GM23338 (cell line): Measurements from ENCODE around the gene USH2A. TPM values are rescaled to one million over a fixed set of nuclear protein-coding genes. Genes with fewer than 3 reads are reported as not detected.

Experiments used
- ATAC-seq: fragments of 200-7000 bp; cut with Tn5 transposase; 3 replicates; pipeline ENCODE4 v1.9.1; 2020
- DNase-seq: peaks from one replicate; pipeline ENCODE4 v3.0.0-alpha.2; 2015; ENCODE audit warnings: low spot score
- H2AFZ ChIP-seq: fragments of 200-600 bp; sonication (generic); 2 replicates; pipeline ENCODE4 v1.8.0; 2016; ENCODE audit warnings: antibody characterized with exemption, mild to moderate bottlenecking, moderate library complexity
- H3F3A ChIP-seq: fragments of 200-600 bp; sonication (generic); replicated peaks from 2 replicates; pipeline ENCODE4 v1.8.0; 2017; ENCODE audit warnings: antibody characterized with exemption, mixed run types, low read depth
- H3K27ac ChIP-seq: fragments of 200-600 bp; sonication (generic); 2 replicates; pipeline ENCODE4 v1.6.1; 2016; ENCODE audit warnings: low read depth
- H3K27me3 ChIP-seq: fragments of 200-600 bp; sonication (generic); 2 replicates; pipeline ENCODE4 v1.8.0; 2016; ENCODE audit warnings: mild to moderate bottlenecking, mixed run types, moderate library complexity; ENCODE audit not compliant: insufficient read depth
- H3K36me3 ChIP-seq: fragments of 200-600 bp; sonication (generic); 2 replicates; pipeline ENCODE4 v1.8.0; 2016; ENCODE audit warnings: mild to moderate bottlenecking; ENCODE audit not compliant: insufficient read depth
- H3K4me1 ChIP-seq: fragments of 200-600 bp; sonication (generic); 2 replicates; pipeline ENCODE4 v1.8.0; 2016; ENCODE audit warnings: mild to moderate bottlenecking, moderate library complexity; ENCODE audit not compliant: insufficient read depth
- H3K4me2 ChIP-seq: fragments of 200-600 bp; sonication (generic); 2 replicates; pipeline ENCODE4 v1.7.1; 2017; ENCODE audit warnings: mixed run types
- H3K4me3 ChIP-seq: fragments of 200-600 bp; sonication (generic); 2 replicates; pipeline ENCODE4 v1.6.1; 2016; ENCODE audit warnings: mixed run types
- H3K79me2 ChIP-seq: fragments of 200-600 bp; sonication (generic); replicated peaks from 2 replicates; pipeline ENCODE4 v1.8.0; 2017; ENCODE audit warnings: mild to moderate bottlenecking; ENCODE audit not compliant: insufficient read depth
- H3K9me2 ChIP-seq: fragments of 200-600 bp; sonication (generic); 2 replicates; pipeline ENCODE4 v1.8.0; 2017; ENCODE audit not compliant: insufficient read depth
- H4K20me1 ChIP-seq: fragments of 200-600 bp; sonication (generic); replicated peaks from 2 replicates; pipeline ENCODE4 v1.8.0; 2017; ENCODE audit warnings: mild to moderate bottlenecking; ENCODE audit not compliant: insufficient read depth
- H3K27ac Mint-ChIP-seq: 2 replicates; pipeline ENCODE4 v1.8.0; 2020; ENCODE audit warnings: inconsistent platforms, mild to moderate bottlenecking, moderate library complexity, mixed read lengths
- H3K27me3 Mint-ChIP-seq: 3 replicates; pipeline ENCODE4 v1.8.0; 2022; ENCODE audit warnings: low read depth, mild to moderate bottlenecking, moderate library complexity, mixed read lengths, inconsistent platforms; ENCODE audit not compliant: insufficient read depth, poor library complexity
- H3K36me3 Mint-ChIP-seq: 3 replicates; pipeline ENCODE4 v1.8.0; 2021; ENCODE audit warnings: low read depth, mild to moderate bottlenecking, inconsistent platforms, moderate library complexity, mixed read lengths
- H3K4me1 Mint-ChIP-seq: 3 replicates; pipeline ENCODE4 v1.8.0; 2020; ENCODE audit warnings: mild to moderate bottlenecking, inconsistent platforms, mixed read lengths
- H3K4me3 Mint-ChIP-seq: 3 replicates; pipeline ENCODE4 v1.8.0; 2021; ENCODE audit warnings: moderate library complexity, mild to moderate bottlenecking, inconsistent platforms, mixed read lengths
- H3K9me3 Mint-ChIP-seq: 3 replicates; pipeline ENCODE4 v1.8.0; 2020; ENCODE audit warnings: moderate library complexity, mild to moderate bottlenecking, inconsistent platforms, mixed read lengths
- EZH2phosphoT487 ChIP-seq: fragments of 200-600 bp; sonication (generic); IDR thresholded peaks from one replicate; pipeline ENCODE4 v1.8.1; 2018; ENCODE audit warnings: antibody characterized with exemption; ENCODE audit not compliant: unreplicated experiment
- NANOG ChIP-seq: IDR thresholded peaks from 2 replicates; pipeline ENCODE4 v1.6.1; 2016; ENCODE audit warnings: antibody characterized with exemption, borderline replicate concordance
- STAT1 ChIP-seq: IDR thresholded peaks from one replicate; pipeline ENCODE4 v1.6.1; 2016; ENCODE audit warnings: antibody characterized with exemption; ENCODE audit not compliant: unreplicated experiment
- ZNF114 ChIP-seq: fragments of 250-450 bp; sonication (Bioruptor Pico); IDR thresholded peaks from 2 replicates; pipeline ENCODE4 v1.5.0; 2020; ENCODE audit warnings: mild to moderate bottlenecking, moderate library complexity
- ZNF331 ChIP-seq: fragments of 250-450 bp; sonication (Bioruptor Pico); IDR thresholded peaks from 2 replicates; pipeline ENCODE4 v1.5.0; 2020; ENCODE audit warnings: low read depth, mild to moderate bottlenecking, moderate library complexity
- polyA plus RNA-seq: library from polyadenylated mRNA; unstranded; fragments of >200 nt; fragmentation: Nextera tagmentation; extraction: Ambion mirVana; gene quantifications from 2 replicates; pipeline ENCODE4 v1.2.1, GENCODE V29; 2016
- total RNA-seq: library from RNA; depleted of rRNA; stranded (reverse); fragments of >200 nt; shearing (Covaris generic); gene quantifications from 2 replicates; pipeline ENCODE4 v1.2.3, GENCODE V29; 2014
- TF ChIP-seq, protein P1 (sequence below): fragments of 250-450 bp; sonication (Bioruptor Pico); IDR thresholded peaks from 2 replicates; pipeline ENCODE4 v1.5.0; 2020; ENCODE audit warnings: mild to moderate bottlenecking, moderate library complexity
- TF ChIP-seq, protein P2 (sequence below): IDR thresholded peaks from 2 replicates; pipeline ENCODE4 v1.6.1; 2016; ENCODE audit warnings: antibody characterized with exemption

Gene USH2A
- total and polyA plus RNA-seq, 2 experiments from 2014 or later = 0.03 TPM

DNA sequence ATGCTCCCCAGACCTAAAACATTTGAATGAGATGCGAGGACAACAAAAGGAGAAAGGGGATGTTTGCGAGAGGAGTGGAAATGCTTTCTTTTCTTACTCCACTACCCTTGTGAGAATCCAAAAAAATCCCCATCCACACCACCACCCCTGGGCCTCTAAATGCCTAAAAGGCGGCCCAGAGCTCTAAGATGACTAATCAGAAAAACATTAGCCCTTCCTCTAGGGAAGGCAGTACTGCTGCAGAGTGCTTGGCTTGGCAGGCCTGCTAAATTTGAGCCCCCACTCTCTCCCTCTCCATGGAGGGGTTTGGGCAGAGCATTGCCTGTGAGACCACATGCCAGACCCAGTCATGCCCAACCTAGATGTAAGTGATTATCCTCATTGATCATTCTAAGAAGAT, 347.9 kb downstream of the USH2A start (continued):
- TF ChIP-seq, protein P1, sequence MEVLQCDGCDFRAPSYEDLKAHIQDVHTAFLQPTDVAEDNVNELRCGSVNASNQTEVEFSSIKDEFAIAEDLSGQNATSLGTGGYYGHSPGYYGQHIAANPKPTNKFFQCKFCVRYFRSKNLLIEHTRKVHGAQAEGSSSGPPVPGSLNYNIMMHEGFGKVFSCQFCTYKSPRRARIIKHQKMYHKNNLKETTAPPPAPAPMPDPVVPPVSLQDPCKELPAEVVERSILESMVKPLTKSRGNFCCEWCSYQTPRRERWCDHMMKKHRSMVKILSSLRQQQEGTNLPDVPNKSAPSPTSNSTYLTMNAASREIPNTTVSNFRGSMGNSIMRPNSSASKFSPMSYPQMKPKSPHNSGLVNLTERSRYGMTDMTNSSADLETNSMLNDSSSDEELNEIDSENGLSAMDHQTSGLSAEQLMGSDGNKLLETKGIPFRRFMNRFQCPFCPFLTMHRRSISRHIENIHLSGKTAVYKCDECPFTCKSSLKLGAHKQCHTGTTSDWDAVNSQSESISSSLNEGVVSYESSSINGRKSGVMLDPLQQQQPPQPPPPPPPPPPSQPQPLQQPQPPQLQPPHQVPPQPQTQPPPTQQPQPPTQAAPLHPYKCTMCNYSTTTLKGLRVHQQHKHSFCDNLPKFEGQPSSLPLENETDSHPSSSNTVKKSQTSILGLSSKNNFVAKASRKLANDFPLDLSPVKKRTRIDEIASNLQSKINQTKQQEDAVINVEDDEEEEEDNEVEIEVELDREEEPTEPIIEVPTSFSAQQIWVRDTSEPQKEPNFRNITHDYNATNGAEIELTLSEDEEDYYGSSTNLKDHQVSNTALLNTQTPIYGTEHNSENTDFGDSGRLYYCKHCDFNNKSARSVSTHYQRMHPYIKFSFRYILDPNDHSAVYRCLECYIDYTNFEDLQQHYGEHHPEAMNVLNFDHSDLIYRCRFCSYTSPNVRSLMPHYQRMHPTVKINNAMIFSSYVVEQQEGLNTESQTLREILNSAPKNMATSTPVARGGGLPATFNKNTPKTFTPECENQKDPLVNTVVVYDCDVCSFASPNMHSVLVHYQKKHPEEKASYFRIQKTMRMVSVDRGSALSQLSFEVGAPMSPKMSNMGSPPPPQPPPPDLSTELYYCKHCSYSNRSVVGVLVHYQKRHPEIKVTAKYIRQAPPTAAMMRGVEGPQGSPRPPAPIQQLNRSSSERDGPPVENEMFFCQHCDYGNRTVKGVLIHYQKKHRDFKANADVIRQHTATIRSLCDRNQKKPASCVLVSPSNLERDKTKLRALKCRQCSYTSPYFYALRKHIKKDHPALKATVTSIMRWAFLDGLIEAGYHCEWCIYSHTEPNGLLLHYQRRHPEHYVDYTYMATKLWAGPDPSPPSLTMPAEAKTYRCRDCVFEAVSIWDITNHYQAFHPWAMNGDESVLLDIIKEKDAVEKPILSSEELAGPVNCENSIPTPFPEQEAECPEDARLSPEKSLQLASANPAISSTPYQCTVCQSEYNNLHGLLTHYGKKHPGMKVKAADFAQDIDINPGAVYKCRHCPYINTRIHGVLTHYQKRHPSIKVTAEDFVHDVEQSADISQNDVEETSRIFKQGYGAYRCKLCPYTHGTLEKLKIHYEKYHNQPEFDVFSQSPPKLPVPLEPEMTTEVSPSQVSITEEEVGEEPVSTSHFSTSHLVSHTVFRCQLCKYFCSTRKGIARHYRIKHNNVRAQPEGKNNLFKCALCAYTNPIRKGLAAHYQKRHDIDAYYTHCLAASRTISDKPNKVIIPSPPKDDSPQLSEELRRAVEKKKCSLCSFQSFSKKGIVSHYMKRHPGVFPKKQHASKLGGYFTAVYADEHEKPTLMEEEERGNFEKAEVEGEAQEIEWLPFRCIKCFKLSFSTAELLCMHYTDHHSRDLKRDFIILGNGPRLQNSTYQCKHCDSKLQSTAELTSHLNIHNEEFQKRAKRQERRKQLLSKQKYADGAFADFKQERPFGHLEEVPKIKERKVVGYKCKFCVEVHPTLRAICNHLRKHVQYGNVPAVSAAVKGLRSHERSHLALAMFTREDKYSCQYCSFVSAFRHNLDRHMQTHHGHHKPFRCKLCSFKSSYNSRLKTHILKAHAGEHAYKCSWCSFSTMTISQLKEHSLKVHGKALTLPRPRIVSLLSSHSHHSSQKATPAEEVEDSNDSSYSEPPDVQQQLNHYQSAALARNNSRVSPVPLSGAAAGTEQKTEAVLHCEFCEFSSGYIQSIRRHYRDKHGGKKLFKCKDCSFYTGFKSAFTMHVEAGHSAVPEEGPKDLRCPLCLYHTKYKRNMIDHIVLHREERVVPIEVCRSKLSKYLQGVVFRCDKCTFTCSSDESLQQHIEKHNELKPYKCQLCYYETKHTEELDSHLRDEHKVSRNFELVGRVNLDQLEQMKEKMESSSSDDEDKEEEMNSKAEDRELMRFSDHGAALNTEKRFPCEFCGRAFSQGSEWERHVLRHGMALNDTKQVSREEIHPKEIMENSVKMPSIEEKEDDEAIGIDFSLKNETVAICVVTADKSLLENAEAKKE (CRISPR knock-in tag) = no peak
- TF ChIP-seq EZH2phosphoT487 (no peak), NANOG (no peak), STAT1 (no peak), ZNF331 (no peak), ZNF114 (CRISPR knock-in tag) (no peak)
- TF ChIP-seq, protein P2, sequence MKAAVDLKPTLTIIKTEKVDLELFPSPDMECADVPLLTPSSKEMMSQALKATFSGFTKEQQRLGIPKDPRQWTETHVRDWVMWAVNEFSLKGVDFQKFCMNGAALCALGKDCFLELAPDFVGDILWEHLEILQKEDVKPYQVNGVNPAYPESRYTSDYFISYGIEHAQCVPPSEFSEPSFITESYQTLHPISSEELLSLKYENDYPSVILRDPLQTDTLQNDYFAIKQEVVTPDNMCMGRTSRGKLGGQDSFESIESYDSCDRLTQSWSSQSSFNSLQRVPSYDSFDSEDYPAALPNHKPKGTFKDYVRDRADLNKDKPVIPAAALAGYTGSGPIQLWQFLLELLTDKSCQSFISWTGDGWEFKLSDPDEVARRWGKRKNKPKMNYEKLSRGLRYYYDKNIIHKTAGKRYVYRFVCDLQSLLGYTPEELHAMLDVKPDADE = no peak

DNA sequence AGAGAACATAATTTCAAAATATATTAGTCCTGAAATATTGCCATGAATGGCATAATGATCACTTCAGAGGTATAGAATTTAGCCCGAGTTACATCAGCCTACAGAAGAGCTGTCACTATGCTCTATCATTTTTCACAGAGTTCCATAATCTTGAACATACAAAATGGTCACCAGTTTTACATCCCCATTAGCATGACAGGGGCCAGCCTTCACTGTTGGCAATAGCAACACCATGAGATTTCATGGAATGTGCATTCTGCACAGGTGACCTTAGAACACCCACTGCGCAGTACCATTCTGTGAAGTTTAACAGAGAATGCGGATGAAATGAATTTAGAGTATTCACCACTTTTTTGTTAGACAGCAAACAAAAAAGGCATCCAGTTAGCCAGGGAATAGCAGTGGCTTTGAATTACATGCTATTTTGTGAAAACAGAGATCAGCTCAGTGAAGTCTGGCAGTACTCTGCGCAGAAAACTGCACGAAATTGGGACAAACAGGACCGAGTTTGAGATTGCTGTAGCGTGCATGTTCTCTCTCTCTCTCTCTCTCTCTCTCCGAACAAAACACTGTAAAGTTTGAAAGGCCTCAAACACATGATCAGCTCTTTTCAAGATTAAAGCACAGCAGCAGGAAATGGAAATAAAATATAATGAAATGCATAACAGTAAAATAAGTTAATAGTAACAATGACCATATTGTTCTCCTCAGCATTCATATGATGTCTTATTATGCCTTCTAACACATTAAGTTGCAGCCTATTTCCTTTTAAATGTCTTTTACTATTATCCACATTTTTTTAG, 349.3 kb downstream of the USH2A start:
- no peak overlapping the region for H3K27ac ChIP-seq
- H3K4me3 Mint-ChIP-seq = no peak overlapping the region
- no peaks in the 10 kb centered on the region for H3K36me3 Mint-ChIP-seq

More for the DNA sequence above, 349.3 kb downstream of the USH2A start:
- no peaks in the 10 kb centered on the region for H3K27me3 Mint-ChIP-seq
- no peak overlapping the region for H3K4me2 ChIP-seq
- H3F3A ChIP-seq = no peaks in the 10 kb centered on the region
- H3K4me3 ChIP-seq = no peak overlapping the region
- no peak for DNase-seq
- no peaks in the 10 kb centered on the region for H3K79me2 ChIP-seq
- TF ChIP-seq STAT1 = no peak
- H3K9me2 ChIP-seq = no peaks in the 10 kb centered on the region
- no peaks in the 10 kb centered on the region for H4K20me1 ChIP-seq
- no peaks in the 10 kb centered on the region for H3K9me3 Mint-ChIP-seq
- no peak overlapping the region for H2AFZ ChIP-seq
- peaks cover 6% of the 10 kb centered on the region; the same call in 2 of the 3 replicates for H3K4me1 Mint-ChIP-seq
- no peak for ATAC-seq
- H3K27me3 ChIP-seq = no peaks in the 10 kb centered on the region
- H3K27ac Mint-ChIP-seq = no peak overlapping the region
- no peaks in the 10 kb centered on the region for H3K36me3 ChIP-seq
- peaks cover 8% of the 10 kb centered on the region; the same call in 1 of the 2 replicates for H3K4me1 ChIP-seq
